T-cell (primary cell): Measurements from ENCODE around the gene TEDC2. TPM values are rescaled to one million over a fixed set of nuclear protein-coding genes. Genes with fewer than 3 reads are reported as not detected.

Source experiments
- ATAC-seq, 4 experiments: fragments of 200-7000 bp in 3 of 4; fragments of 150-1000 bp in 1 of 4; cut with Tn5 transposase; replicated peaks in 1 of 4; 1 replicate in 3 of 4; 2 replicates in 1 of 4; pipeline ENCODE4 v1.10.0; 2021; ENCODE audit warnings: moderate library complexity in 3 of 4, mild to moderate bottlenecking in 2 of 4, moderate number of reproducible peaks in 1 of 4
- CTCF ChIA-PET, 2 donors: fragments of 300-600 bp; sonication (Branson Sonifier 250); formaldehyde crosslinking; loops; one replicate each; lab custom pipeline; 2022; ENCODE audit warnings: antibody characterized with exemption in 2 of 2; lab: Charles Lee
- POLR2A ChIA-PET, 2 donors: fragments of 300-600 bp; sonication (Branson Sonifier 250); formaldehyde crosslinking; loops; one replicate each; lab custom pipeline; 2022; ENCODE audit warnings: antibody characterized with exemption in 2 of 2; lab: Charles Lee
- DNase-seq, 35 experiments: peaks; one replicate each; pipeline versions ENCODE4 v3.0.0 to v3.0.0-alpha.2; 2013 to 2023
- H3K27ac ChIP-seq: one replicate; pipeline ENCODE4 v1.5.1; 2013; ENCODE audit warnings: low read length
- H3K27me3 ChIP-seq, 2 experiments: replicated peaks in 1 of 2; 1 replicate in 1 of 2; 2 replicates in 1 of 2; pipeline versions ENCODE4 v1.6.1 to v1.7.0; 2013; ENCODE audit warnings: low read length in 1 of 2, mixed read lengths in 1 of 2; ENCODE audit not compliant: control insufficient read depth in 2 of 2, insufficient read depth in 2 of 2; ENCODE audit errors: extremely low read depth in 1 of 2
- H3K36me3 ChIP-seq, 2 donors: 1 replicate in 1 of 2; 2 replicates in 1 of 2; pipeline versions ENCODE4 v1.6.1 to v1.7.0; 2013; ENCODE audit warnings: low read length in 1 of 2; ENCODE audit not compliant: control insufficient read depth in 2 of 2, insufficient read depth in 1 of 2; ENCODE audit errors: extremely low read depth in 1 of 2
- H3K4me1 ChIP-seq, 2 experiments: 1 replicate in 1 of 2; 2 replicates in 1 of 2; pipeline versions ENCODE4 v1.6.1 to v1.7.0; 2013; ENCODE audit warnings: low read length in 2 of 2, mixed read lengths in 1 of 2; ENCODE audit not compliant: insufficient read depth in 2 of 2, control insufficient read depth in 1 of 2; ENCODE audit errors: extremely low read depth in 1 of 2
- H3K4me3 ChIP-seq, 2 donors: 1 replicate in 1 of 2; 2 replicates in 1 of 2; pipeline versions ENCODE4 v1.5.1 to v1.7.0; 2013; ENCODE audit warnings: mild to moderate bottlenecking in 2 of 2, low read length in 1 of 2, moderate library complexity in 1 of 2; ENCODE audit not compliant: control insufficient read depth in 1 of 2; ENCODE audit errors: extremely low read depth in 1 of 2
- H3K9me3 ChIP-seq: 2 replicates; pipeline ENCODE4 v1.7.0; 2013
- H3K27ac Mint-ChIP-seq, 2 donors: one replicate each; pipeline ENCODE4 v1.8.0; 2020 to 2021; ENCODE audit warnings: mild to moderate bottlenecking in 2 of 2, mixed read lengths in 2 of 2
- H3K27me3 Mint-ChIP-seq, 2 donors: one replicate each; pipeline ENCODE4 v1.8.0; 2021 to 2022; ENCODE audit warnings: mixed read lengths in 2 of 2
- H3K36me3 Mint-ChIP-seq: one replicate; pipeline ENCODE4 v1.8.0; 2021; ENCODE audit warnings: mixed read lengths
- H3K4me1 Mint-ChIP-seq, 3 donors: one replicate each; pipeline ENCODE4 v1.8.0; 2020 to 2022; ENCODE audit warnings: mixed read lengths in 3 of 3, mild to moderate bottlenecking in 1 of 3
- H3K4me3 Mint-ChIP-seq, 3 donors: one replicate each; pipeline ENCODE4 v1.8.0; 2020 to 2022; ENCODE audit warnings: mild to moderate bottlenecking in 3 of 3, mixed read lengths in 3 of 3, moderate library complexity in 3 of 3
- H3K9me3 Mint-ChIP-seq, 3 donors: one replicate each; pipeline ENCODE4 v1.8.0; 2020 to 2022; ENCODE audit warnings: mixed read lengths in 3 of 3
- WGBS: methylation state at CpG from one replicate; pipeline ENCODE4 v1.1.5; 2013; ENCODE audit warnings: missing lambda C conversion rate; ENCODE audit not compliant: insufficient coverage; 5-methylcytosine and 5-hydroxymethylcytosine counted together
- total RNA-seq, 35 experiments: library from RNA in 6 of 35; stranded (reverse) in 6 of 35; fragments of 120-200 nt in 1 of 35; gene quantifications; one replicate each; pipeline versions ENCODE4 v1.2.1 to v1.2.4 and lab custom pipeline; 2013 to 2026

TEDC2 gene
- total RNA-seq, 5 donors from 2014 or later (not counting 1 experiment from before 2014, with no cell fraction given) = 0.85 to 1.8 (median 0.93) TPM

DNA sequence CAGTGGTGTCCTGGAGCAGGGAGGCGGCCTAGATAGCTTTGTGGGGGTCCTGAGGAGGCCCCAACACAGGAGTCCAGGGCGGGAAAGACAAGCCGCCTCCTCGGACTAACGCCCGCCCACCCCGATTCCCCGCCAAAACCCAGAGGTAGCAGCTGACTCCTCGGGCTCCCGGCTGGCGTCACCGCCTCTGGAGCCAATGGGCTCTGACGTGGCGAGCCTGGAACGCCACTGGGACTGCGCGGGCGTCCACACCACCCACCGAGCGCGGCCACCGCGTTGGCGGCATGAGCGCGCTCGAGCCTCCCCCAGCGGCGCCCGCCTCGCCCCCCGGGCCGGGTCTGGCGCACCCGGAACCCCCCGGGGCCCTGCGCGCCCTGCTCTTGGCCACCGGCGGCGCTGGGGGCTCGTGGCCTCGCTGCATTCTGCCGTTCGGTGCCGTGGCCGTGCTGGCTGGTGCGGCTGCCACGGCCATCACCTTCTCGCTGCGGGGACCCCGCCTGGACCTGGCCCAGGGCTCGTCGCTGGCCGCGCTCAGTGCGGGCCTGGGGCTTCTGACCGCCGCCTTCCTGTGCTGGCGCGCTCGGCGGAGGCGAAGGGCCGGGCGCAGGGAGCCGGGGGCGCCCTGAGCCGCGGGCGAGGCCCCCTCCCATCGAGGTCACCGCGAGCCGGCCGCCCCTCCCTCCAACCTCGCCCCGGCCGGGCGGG, 7.8 kb downstream of the TEDC2 start:
- Histone ChIP-seq H3K27ac (no peak overlapping the region), H3K4me3 (no peak overlapping the region), H3K27me3 (peaks cover 3 to 57% of the 10 kb centered on the region in 2 experiments), H3K4me1 (peaks cover 2 to 36% of the 10 kb centered on the region in 2 experiments), H3K36me3 (no peaks in the 10 kb centered on the region), H3K9me3 (no peaks in the 10 kb centered on the region)
- Mint-ChIP-seq H3K36me3 (no peaks in the 10 kb centered on the region), H3K4me3 (peak overlapping the region in 1 of 3 donors; percentile 55), H3K27me3 (peaks cover 14 to 29% of the 10 kb centered on the region in 2 donors), H3K9me3 (no peaks in the 10 kb centered on the region), H3K4me1 (peaks cover 4 to 16% (median 6%) of the 10 kb centered on the region in 3 donors), H3K27ac (no peak overlapping the region)
- CTCF ChIA-PET = interaction anchor here in 1 of 2 donors (0.7 kb wide), 1 partner anchor 8 kb away, joined by 7 read pairs; the partner anchor contains the start of gene TEDC2
- ATAC-seq (peak in 3 of 4 experiments; percentile 10 to 42 (median 14)), DNase-seq (peak in 1 of 35 experiments; percentile 22)
- WGBS = 2% methylated on average over 80 of the region's 80 CpGs
- POLR2A ChIA-PET = interaction anchor here in 1 of 2 donors (0.5 kb wide), 1 partner anchor 67 kb away, joined by 10 read pairs; no protein-coding TSS in a partner anchor

DNA sequence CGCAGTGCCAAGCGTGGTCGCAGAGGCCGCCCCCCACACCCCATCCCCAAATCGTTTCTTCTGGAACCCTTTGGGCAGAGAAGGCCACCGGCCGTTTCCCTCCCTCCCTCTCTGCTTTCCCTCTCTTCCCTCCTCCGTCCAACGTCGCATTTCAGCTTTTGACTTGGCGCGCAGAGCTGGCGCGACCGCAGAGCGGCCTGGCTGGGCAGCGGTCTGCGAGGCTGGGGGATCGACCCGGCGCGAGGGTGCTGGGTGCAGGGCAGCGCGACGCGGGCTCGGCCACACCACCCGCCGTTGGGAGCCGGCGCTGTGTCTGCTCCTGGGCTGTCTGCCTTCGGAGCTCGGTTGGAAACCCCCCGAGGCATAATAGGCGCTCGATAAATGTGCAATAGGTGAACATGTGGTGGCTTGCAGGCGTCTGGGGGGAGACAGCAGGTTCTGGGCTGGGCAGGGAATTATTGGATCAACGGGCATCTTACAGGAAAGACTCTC, 8.4 kb downstream of the TEDC2 start:
- 2% methylated on average over 35 of the region's 38 CpGs for WGBS
- H3K9me3 Mint-ChIP-seq = no peaks in the 10 kb centered on the region
- Histone ChIP-seq H3K9me3 (no peaks in the 10 kb centered on the region), H3K4me3 (no peak overlapping the region), H3K27ac (no peak overlapping the region), H3K36me3 (no peaks in the 10 kb centered on the region), H3K4me1 (peaks cover 2 to 39% of the 10 kb centered on the region in 2 experiments), H3K27me3 (peaks cover 3 to 63% of the 10 kb centered on the region in 2 experiments)
- H3K4me1 Mint-ChIP-seq = peaks cover 8 to 20% (median 10%) of the 10 kb centered on the region in 3 donors
- ATAC-seq (peak in 1 of 4 experiments; percentile 66), DNase-seq (peak in 1 of 35 experiments; percentile 43)
- CTCF ChIA-PET = interaction anchor here (0.6 to 0.7 kb wide), 2 partner anchors 8 to 20 kb away, joined by 3 to 7 read pairs; partner anchors contain the start of gene TEDC2 (in 1 of the 2)
- peaks cover 14 to 35% of the 10 kb centered on the region in 2 donors for H3K27me3 Mint-ChIP-seq
- H3K4me3 Mint-ChIP-seq = peak overlapping the region in 2 of 3 donors; percentile 34 to 55
- POLR2A ChIA-PET = interaction anchor here in 1 of 2 donors (0.5 kb wide), 1 partner anchor 67 kb away, joined by 10 read pairs; no protein-coding TSS in a partner anchor
- H3K27ac Mint-ChIP-seq = no peak overlapping the region
- no peaks in the 10 kb centered on the region for H3K36me3 Mint-ChIP-seq

GRCh38 chr16:2468725-2469398, 9.0 kb downstream of the TEDC2 start:
- peaks cover 14 to 36% of the 10 kb centered on the region in 2 donors for H3K27me3 Mint-ChIP-seq
- H3K36me3 ChIP-seq = no peaks in the 10 kb centered on the region
- no peak overlapping the region for H3K4me3 ChIP-seq
- peak overlapping the region in 1 of 3 donors; percentile 55 for H3K4me3 Mint-ChIP-seq
- no peaks in the 10 kb centered on the region for H3K9me3 Mint-ChIP-seq
- no peak overlapping the region for H3K27ac ChIP-seq
- no peaks in the 10 kb centered on the region for H3K9me3 ChIP-seq
- peaks cover 2 to 42% of the 10 kb centered on the region in 2 experiments for H3K4me1 ChIP-seq
- H3K27ac Mint-ChIP-seq = no peak overlapping the region
- no peak for ATAC-seq
- H3K36me3 Mint-ChIP-seq = no peaks in the 10 kb centered on the region
- peaks cover 3 to 65% of the 10 kb centered on the region in 2 experiments for H3K27me3 ChIP-seq
- H3K4me1 Mint-ChIP-seq = peaks cover 10 to 22% (median 11%) of the 10 kb centered on the region in 3 donors
- POLR2A ChIA-PET = no interaction called here
- DNase-seq = no peak
- CTCF ChIA-PET = interaction anchor here (0.5 to 0.7 kb wide), 3 partner anchors 9 to 42 kb away, joined by 3 to 7 read pairs (median 5); partner anchors contain the start of gene TEDC2 (in 1 of the 2)
- 0% methylated on average over 1 of the region's 14 CpGs for WGBS

DNA sequence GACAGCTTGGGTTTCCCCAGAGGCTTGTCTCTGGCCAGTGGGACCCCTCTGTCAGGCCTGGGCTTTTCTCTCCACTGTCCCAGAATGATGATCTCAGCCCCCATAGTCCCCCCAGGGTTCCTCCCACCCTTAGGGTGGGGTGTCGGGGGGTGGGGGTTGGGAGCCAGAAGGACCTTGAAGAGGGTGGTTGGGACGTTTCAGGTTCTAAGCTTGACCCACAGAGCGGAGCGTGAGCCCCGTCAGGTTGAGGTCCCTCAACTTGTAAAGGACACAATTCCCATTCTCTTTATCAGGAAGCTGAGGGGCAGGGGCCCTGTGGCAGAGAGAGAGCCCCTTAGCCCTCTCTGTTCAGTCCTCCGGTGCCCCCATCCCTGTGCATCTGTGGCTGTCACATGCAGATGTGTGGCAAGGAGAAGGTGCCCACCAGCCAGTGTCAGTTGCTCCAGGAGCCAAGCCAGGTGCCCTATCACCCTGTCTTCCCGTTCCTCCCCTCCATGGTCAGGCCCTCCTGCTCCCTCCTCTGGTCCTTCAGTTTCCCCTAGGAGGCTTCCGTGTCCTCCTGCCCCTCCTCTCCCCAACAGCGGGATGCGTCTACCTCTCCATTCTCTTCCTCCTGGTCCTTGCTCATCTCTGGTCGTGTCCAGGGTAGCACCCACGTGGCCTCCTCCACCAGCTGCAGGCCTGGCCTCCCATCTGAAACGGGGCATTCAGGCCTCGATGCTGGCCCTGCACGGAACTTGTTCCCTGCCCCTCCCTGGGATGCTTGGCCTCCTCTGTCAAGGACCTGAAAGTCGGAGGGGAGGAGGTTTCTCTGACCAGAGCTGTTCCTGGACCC, 9.7 kb downstream of the TEDC2 start:
- ATAC-seq (no peak), DNase-seq (no peak)
- Mint-ChIP-seq H3K27me3 (peaks cover 14 to 36% of the 10 kb centered on the region in 2 donors), H3K36me3 (no peaks in the 10 kb centered on the region), H3K4me1 (peaks cover 10 to 22% (median 11%) of the 10 kb centered on the region in 3 donors), H3K27ac (no peak overlapping the region), H3K9me3 (no peaks in the 10 kb centered on the region), H3K4me3 (peak overlapping the region in 1 of 3 donors; percentile 8)
- no peak overlapping the region for H3K27ac ChIP-seq
- 67% methylated on average over 14 of the region's 16 CpGs for WGBS
- H3K4me3 ChIP-seq = no peak overlapping the region
- H3K4me1 ChIP-seq = peaks cover 2 to 46% of the 10 kb centered on the region in 2 experiments
- no peaks in the 10 kb centered on the region for H3K36me3 ChIP-seq
- CTCF ChIA-PET = interaction anchor here in 1 of 2 donors (0.5 kb wide), 1 partner anchor 41 kb away, joined by 5 read pairs; no protein-coding TSS in a partner anchor
- peaks cover 3 to 65% of the 10 kb centered on the region in 2 experiments for H3K27me3 ChIP-seq
- POLR2A ChIA-PET = no interaction called here
- no peaks in the 10 kb centered on the region for H3K9me3 ChIP-seq

GRCh38 chr16:2470234-2470601, 10.3 kb downstream of the TEDC2 start:
- CTCF ChIA-PET = interaction anchor here in 1 of 2 donors (0.6 kb wide), 1 partner anchor 8 kb away, joined by 3 read pairs; no protein-coding TSS in a partner anchor
- no peak overlapping the region for H3K4me3 ChIP-seq
- H3K4me3 Mint-ChIP-seq = peak overlapping the region in 1 of 3 donors; percentile 38
- H3K27me3 ChIP-seq = peaks cover 3 to 65% of the 10 kb centered on the region in 2 experiments
- H3K36me3 Mint-ChIP-seq = no peaks in the 10 kb centered on the region
- H3K4me1 Mint-ChIP-seq = peaks cover 10 to 22% (median 11%) of the 10 kb centered on the region in 3 donors
- no peak for ATAC-seq
- no peaks in the 10 kb centered on the region for H3K9me3 Mint-ChIP-seq
- H3K9me3 ChIP-seq = no peaks in the 10 kb centered on the region
- POLR2A ChIA-PET = no interaction called here
- H3K27ac Mint-ChIP-seq = peak overlapping the region in 1 of 2 donors; percentile 5
- no peak overlapping the region for H3K27ac ChIP-seq
- H3K27me3 Mint-ChIP-seq = peaks cover 14 to 36% of the 10 kb centered on the region in 2 donors
- H3K36me3 ChIP-seq = no peaks in the 10 kb centered on the region
- DNase-seq = no peak
- WGBS = 90% methylated on average over 4 of the region's 7 CpGs
- peaks cover 2 to 46% of the 10 kb centered on the region in 2 experiments for H3K4me1 ChIP-seq
